Thymus (tissue), 11 donors: ENCODE measurements around the gene PLCG2. TPM values are rescaled to one million over a fixed set of nuclear protein-coding genes. Genes with fewer than 3 reads are reported as not detected.

ENCODE experiments used
- DNase-seq, 9 donors: peaks; one replicate each; pipeline ENCODE4 v3.0.0-alpha.2; 2013; ENCODE audit warnings: low spot score in 9 of 9, low read depth in 6 of 9, missing footprints in 1 of 9
- H3K27ac ChIP-seq, 2 donors: one replicate each; pipeline ENCODE4 v1.5.1; 2013; ENCODE audit warnings: control low read depth in 1 of 2, low read depth in 1 of 2, low read length in 1 of 2, mild to moderate bottlenecking in 1 of 2, moderate library complexity in 1 of 2
- H3K27me3 ChIP-seq, 2 donors: one replicate each; pipeline ENCODE4 v1.5.1; 2013; ENCODE audit warnings: low read length in 1 of 2; ENCODE audit not compliant: control insufficient read depth in 2 of 2, insufficient read depth in 1 of 2
- H3K36me3 ChIP-seq, 2 donors: one replicate each; pipeline ENCODE4 v1.5.1; 2013; ENCODE audit warnings: low read length in 1 of 2, mild to moderate bottlenecking in 1 of 2, moderate library complexity in 1 of 2; ENCODE audit not compliant: control insufficient read depth in 2 of 2, insufficient read depth in 2 of 2
- H3K4me1 ChIP-seq, 2 donors: one replicate each; pipeline ENCODE4 v1.5.1; 2013; ENCODE audit warnings: low read length in 2 of 2; ENCODE audit not compliant: control insufficient read depth in 2 of 2, insufficient read depth in 2 of 2
- H3K4me3 ChIP-seq, 2 donors: one replicate each; pipeline ENCODE4 v1.5.1; 2013; ENCODE audit warnings: low read length in 2 of 2, control low read depth in 1 of 2, mild to moderate bottlenecking in 1 of 2
- H3K9me3 ChIP-seq, 2 donors: one replicate each; pipeline ENCODE4 v1.5.1; 2013; ENCODE audit warnings: low read length in 1 of 2, mild to moderate bottlenecking in 1 of 2; ENCODE audit not compliant: control insufficient read depth in 2 of 2, insufficient read depth in 1 of 2
- WGBS: extraction: QIAGEN DNeasy Blood & Tissue Kit; methylation state at CpG from one replicate; pipeline ENCODE4 v1.1.7; 2013; 5-methylcytosine and 5-hydroxymethylcytosine counted together
- polyA plus RNA-seq: library from polyadenylated mRNA; stranded (reverse); fragments of 200-250 nt; gene quantifications from one replicate; pipeline ENCODE4 v1.2.3, GENCODE V29; 2013
- total RNA-seq: library from RNA; stranded (reverse); fragments of 120-200 nt; gene quantifications from one replicate; pipeline ENCODE4 v1.2.4, GENCODE V29; 2013
- donor health status: healthy.

Gene PLCG2
- total and polyA plus RNA-seq, 2 donors, result 10.1 to 14.2 TPM

GRCh38 chr16:81806696-81807095 lies 27.6 kb downstream of the PLCG2 start:
- Histone ChIP-seq H3K27me3 (no peaks in the 10 kb centered on the region), H3K4me3 (no peak overlapping the region)
- WGBS, result 97% methylated on average over 6 of the region's 6 CpGs

GRCh38 chr16:81807767-81808358 lies 28.8 kb downstream of the PLCG2 start:
- Histone ChIP-seq H3K4me1 (peaks cover 0 to 15% of the 10 kb centered on the region in 2 donors), H3K4me3 (no peak overlapping the region), H3K27me3 (no peaks in the 10 kb centered on the region), H3K27ac (no peak overlapping the region), H3K36me3 (no peaks in the 10 kb centered on the region), H3K9me3 (no peaks in the 10 kb centered on the region)
- WGBS, result 95% methylated on average over 4 of the region's 4 CpGs
- no peak for DNase-seq

More at GRCh38 chr16:81806696-81807095, 27.6 kb downstream of the PLCG2 start:
- no peaks in the 10 kb centered on the region for H3K36me3 ChIP-seq
- no peak overlapping the region for H3K27ac ChIP-seq
- H3K4me1 ChIP-seq, result peaks cover 0 to 15% of the 10 kb centered on the region in 2 donors
- no peak for DNase-seq
- no peaks in the 10 kb centered on the region for H3K9me3 ChIP-seq

GRCh38 chr16:81808933-81809480 lies 29.9 kb downstream of the PLCG2 start:
- DNase-seq, result peak in 3 of 9 donors; percentile 28 to 59 (median 32)
- Histone ChIP-seq H3K27me3 (no peaks in the 10 kb centered on the region), H3K9me3 (no peaks in the 10 kb centered on the region), H3K4me3 (no peak overlapping the region), H3K27ac (peak overlapping the region in 1 of 2 donors; percentile 62), H3K36me3 (no peaks in the 10 kb centered on the region), H3K4me1 (peaks cover 0 to 15% of the 10 kb centered on the region in 2 donors)
- WGBS, result 73% methylated on average over 3 of the region's 3 CpGs

GRCh38 chr16:81809567-81809966 lies 30.5 kb downstream of the PLCG2 start:
- Histone ChIP-seq H3K4me3 (no peak overlapping the region), H3K27me3 (no peaks in the 10 kb centered on the region), H3K36me3 (no peaks in the 10 kb centered on the region), H3K27ac (no peak overlapping the region), H3K9me3 (no peaks in the 10 kb centered on the region), H3K4me1 (peaks cover 0 to 15% of the 10 kb centered on the region in 2 donors)
- no peak for DNase-seq
- WGBS, result 98% methylated on average over 4 of the region's 4 CpGs

GRCh38 chr16:81810361-81810760 lies 31.3 kb downstream of the PLCG2 start:
- H3K27me3 ChIP-seq, result no peaks in the 10 kb centered on the region
- 91% methylated on average over 2 of the region's 2 CpGs for whole genome bisulfite sequencing
- H3K27ac ChIP-seq, result no peak overlapping the region
- H3K9me3 ChIP-seq, result no peaks in the 10 kb centered on the region
- no peak overlapping the region for H3K4me3 ChIP-seq
- no peaks in the 10 kb centered on the region for H3K36me3 ChIP-seq
- DNase-seq, result no peak
- peaks cover 0 to 15% of the 10 kb centered on the region in 2 donors for H3K4me1 ChIP-seq

GRCh38 chr16:81810894-81811538 lies 31.9 kb downstream of the PLCG2 start:
- WGBS, result 96% methylated on average over 10 of the region's 10 CpGs
- Histone ChIP-seq H3K36me3 (no peaks in the 10 kb centered on the region), H3K27me3 (no peaks in the 10 kb centered on the region), H3K27ac (no peak overlapping the region), H3K4me1 (peaks cover 0 to 15% of the 10 kb centered on the region in 2 donors), H3K4me3 (no peak overlapping the region), H3K9me3 (no peaks in the 10 kb centered on the region)
- no peak for DNase-seq

- DNase-seq, result no peak
- WGBS, result 86% methylated on average over 2 of the region's 2 CpGs
- peaks cover 0 to 29% of the 10 kb centered on the region in 2 donors for H3K4me1 ChIP-seq
- H3K4me3 ChIP-seq, result no peak overlapping the region
- H3K9me3 ChIP-seq, result no peaks in the 10 kb centered on the region
- H3K27ac ChIP-seq, result no peak overlapping the region
- no peaks in the 10 kb centered on the region for H3K27me3 ChIP-seq
- H3K36me3 ChIP-seq, result no peaks in the 10 kb centered on the region
Measured at GRCh38 chr16:81813648-81814047, 34.6 kb downstream of the PLCG2 start.

- 93% methylated on average over 5 of the region's 5 CpGs for WGBS
Measured at GRCh38 chr16:81814751-81815428, 35.8 kb downstream of the PLCG2 start.

GRCh38 chr16:81815429-81815766 lies 36.3 kb downstream of the PLCG2 start:
- no peak overlapping the region for H3K4me3 ChIP-seq
- no peaks in the 10 kb centered on the region for H3K9me3 ChIP-seq
- H3K27ac ChIP-seq, result no peak overlapping the region
- H3K4me1 ChIP-seq, result peaks cover 0 to 20% of the 10 kb centered on the region in 2 donors
- H3K27me3 ChIP-seq, result no peaks in the 10 kb centered on the region
- WGBS, result 76% methylated on average over 5 of the region's 5 CpGs
- no peaks in the 10 kb centered on the region for H3K36me3 ChIP-seq
- no peak for DNase-seq

More at GRCh38 chr16:81814751-81815428, 35.8 kb downstream of the PLCG2 start:
- Histone ChIP-seq H3K4me3 (no peak overlapping the region), H3K36me3 (no peaks in the 10 kb centered on the region), H3K27me3 (no peaks in the 10 kb centered on the region), H3K27ac (no peak overlapping the region), H3K4me1 (peaks cover 0 to 20% of the 10 kb centered on the region in 2 donors), H3K9me3 (no peaks in the 10 kb centered on the region)
- DNase-seq, result no peak
